Activated CD4-positive, alpha-beta T cell treated with anti-CD3 and anti-CD28 coated beads, Interleukin-2, Interleukin-6, amounts not matched to agents 100 ng/mL and 50 ng/mL, durations not matched to agents 16 hours and 8 hours (primary cell): ENCODE data around the gene TAGAP.
"Not testable (repeated sequence)": the region's sequence is repeated elsewhere in the genome, so short reads cannot be mapped to it uniquely, and the experiment has no call there.

ENCODE experiments used
- DNase-seq: peaks from one replicate; pipeline ENCODE4 v3.0.0-alpha.2; 2020

TAGAP gene

GRCh38 chr6:159008656-159009288, 36.0 kb downstream of the TAGAP start:
- peak; percentile 61 for DNase-seq

GRCh38 chr6:159007510-159007909, 37.3 kb downstream of the TAGAP start:
- DNase-seq = no peak

GRCh38 chr6:159005436-159005835, 39.4 kb downstream of the TAGAP start:
- no peak for DNase-seq

- DNase-seq = no peak
Measured at GRCh38 chr6:159004592-159004991, 40.2 kb downstream of the TAGAP start.

GRCh38 chr6:159002432-159003155, 42.2 kb downstream of the TAGAP start:
- DNase-seq = no peak

- DNase-seq = peak; percentile 96
Measured at GRCh38 chr6:158999666-159000403, 45.0 kb downstream of the TAGAP start, which contains the start of gene RSPH3. Gene RSPH3 (minus strand): TSS chr6:159000202. CDS start chr6:158999550, 652 bp downstream.

DNA sequence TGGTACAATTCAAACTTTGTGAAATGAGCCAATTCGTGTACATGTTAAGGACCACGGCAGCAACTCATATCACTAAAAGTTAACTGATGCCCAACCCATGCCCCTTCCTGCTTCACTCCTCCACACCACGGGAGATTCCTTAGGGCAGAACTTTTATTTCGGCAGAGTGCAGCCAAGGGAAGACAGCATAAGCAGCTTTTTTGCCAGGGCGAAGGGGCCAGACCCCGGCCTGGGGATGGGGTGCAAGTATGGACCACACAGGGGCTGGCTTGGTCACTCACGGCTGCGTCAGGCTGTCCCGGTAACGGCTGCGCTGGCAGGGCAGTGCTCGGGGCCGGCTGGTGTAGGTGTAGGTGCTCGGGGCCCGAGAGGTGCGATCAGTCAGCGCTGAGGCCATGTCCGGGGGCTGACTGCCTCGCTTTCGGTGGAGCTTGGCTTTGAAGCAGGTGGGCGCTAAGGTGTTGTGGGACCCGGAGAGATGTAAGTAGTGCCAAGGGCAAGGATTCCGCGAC, 45.6 kb downstream of the TAGAP start:
- no peak for DNase-seq

- no peak for DNase-seq
Measured at GRCh38 chr6:158996856-158997255, 47.9 kb downstream of the TAGAP start.

DNA sequence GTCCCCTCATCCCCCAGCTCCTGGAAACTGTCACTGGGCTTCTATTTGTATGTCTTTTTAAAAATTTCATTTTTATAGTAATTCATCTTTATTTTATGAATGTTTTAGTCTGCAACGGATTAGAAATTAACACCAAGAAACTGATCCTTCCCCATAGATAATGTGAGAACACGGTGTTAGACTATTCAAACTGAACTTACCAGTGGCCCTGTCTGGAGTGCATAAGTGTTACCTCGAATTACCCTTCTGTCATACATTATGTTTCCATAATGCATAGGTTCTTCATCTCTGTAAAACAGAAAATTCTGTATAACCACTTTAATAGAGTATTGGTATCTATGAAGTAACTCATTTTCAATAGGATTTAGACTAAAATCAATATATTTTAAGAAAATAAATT, 51.2 kb downstream of the TAGAP start:
- DNase-seq = no peak

DNA sequence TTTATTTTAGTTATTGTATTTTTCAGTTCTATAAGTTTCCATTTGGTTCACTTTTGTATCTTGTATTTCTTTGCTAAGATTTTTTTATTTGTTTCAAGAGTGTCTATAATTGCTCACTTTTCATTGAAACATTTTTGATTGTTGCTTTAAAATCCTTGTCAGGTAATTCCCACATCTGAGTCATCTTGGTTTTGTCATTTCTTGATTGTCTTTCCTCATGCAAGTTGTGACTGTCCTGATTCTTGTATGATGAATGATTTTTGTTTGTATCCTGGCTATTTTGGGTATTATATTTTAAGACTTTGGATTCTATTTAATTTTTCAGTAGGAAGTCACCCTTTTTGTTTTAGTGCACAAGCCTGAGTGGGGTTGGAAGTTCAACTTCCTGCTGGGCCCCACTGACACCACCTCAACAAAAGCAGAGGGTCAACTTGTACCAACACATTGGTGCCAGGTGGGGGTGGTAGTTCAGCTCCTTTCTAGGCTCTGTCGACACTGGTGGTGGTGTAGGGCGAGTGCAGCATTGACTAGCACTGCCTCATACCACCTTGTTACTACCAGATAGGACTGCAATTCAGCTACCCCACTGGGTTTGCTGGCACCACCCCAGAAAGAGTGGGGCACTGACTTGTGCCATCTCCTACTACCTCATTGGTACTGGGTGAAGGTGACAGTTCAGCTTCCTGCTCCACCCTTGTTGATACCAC, 53.6 kb downstream of the TAGAP start:
- DNase-seq = peak; percentile 20

GRCh38 chr6:158989711-158990110, 55.1 kb downstream of the TAGAP start:
- not testable (repeated sequence) for DNase-seq

DNA sequence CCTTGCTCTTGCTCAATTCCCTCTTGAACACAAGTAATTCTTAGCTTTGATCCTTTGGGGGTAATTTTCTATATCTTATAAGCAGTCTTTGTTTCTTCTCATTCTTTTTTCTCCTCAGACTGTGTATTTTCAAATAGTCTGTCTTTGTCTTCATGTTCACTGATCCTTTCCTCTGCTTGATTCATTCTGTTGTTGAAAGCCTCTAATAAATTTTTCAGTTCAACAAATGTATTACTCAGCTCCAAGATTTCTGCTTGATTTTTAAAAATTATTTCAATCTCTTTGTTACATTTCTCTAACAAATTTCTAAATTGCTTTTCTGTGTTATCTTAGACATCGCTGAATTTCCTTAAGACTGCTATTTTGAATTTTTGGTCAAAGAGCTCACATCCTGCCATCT, 56.3 kb downstream of the TAGAP start:
- DNase-seq = no peak

DNA sequence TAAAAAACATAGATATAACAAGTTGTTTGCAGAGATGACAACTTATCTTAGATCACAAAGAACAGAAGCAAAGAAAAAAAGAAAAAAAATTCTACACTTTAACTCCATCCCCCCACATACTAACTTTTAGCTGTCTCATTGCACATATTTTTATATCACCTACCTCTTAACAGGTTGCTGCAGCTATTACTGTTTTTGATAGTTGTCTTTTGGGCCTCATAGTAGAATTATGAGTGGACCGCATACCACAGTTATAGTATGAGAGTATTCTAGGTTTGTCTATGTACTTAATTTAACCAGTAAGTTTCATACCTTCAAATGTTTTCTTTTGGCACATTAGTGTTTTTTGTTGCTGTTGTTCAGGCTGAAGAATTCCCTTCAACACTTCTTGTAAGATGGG, 57.1 kb downstream of the TAGAP start:
- peak; percentile 40 for DNase-seq
